ENCODE results near the gene DDX19B.
A peak's percentile ranks its signal among the peaks of the same experiment; 100 is the strongest.
"Not testable (repeated sequence)": the region's sequence is repeated elsewhere in the genome, so short reads cannot be mapped to it uniquely, and the experiment has no call there.

The DDX19B gene

DNA sequence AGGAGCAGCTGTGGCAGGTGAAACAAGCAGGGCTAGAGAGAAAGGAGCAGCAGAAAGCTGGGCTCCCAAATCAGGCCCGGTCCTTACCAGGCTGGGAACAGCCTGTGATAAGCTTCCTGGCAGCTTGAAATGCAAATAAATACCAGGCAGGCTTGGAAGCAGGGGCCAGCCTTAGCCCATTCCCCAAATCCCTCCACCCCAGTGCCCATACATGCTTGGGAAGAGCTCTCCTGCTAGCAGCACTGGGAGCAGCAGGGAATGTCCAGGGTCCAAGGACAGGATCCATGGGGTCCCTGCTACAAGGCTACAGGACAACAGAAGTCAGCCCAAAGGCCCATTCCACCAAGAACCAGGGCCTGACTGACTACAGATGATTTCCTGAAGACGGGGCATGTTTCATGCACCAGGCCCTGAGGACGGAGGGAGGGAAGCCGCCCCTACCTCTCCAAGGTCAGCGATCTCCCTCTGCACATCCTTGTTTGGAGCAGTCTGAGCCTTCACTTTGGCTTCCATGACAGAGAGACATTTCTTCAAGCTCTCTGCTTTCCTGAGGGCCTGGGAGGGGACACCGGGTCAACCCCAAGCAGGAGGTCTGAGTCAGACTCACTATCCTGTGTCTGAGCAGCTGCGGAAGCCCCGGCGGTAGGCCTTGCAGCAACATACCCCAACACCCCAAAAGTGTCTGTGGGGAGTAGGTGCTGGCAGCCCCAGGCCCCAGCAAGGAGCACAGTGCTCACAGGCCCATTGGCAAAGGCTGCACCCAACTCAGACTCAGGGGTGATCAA is 44.6 kb upstream of the DDX19B start:
- DNase-seq (ENCODE audit: low read depth) = no peak
- no peak for TF ChIP-seq CTCF (conservative IDR thresholded peaks at IDR 0.05; ENCODE audit: low read length)
- no peak overlapping the region for H3K4me3 ChIP-seq (ENCODE audit: low read length)

DNA sequence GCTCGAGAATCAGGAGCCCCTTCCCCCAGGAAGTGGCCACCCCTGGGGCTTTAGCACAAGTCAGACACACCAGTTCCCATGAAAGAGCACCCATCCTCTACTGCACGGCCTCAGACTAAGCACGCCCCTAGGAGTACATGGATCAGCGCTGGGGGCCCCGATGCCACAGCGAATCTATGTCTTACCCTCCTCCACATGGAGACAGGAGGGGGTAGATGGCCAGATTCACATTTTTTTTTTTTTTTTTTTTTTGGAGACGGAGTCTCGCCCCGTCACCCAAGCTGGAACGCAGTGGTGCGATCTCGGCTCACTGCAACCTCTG is 44.1 kb upstream of the DDX19B start:
- no peak for DNase-seq (ENCODE audit: low read depth)
- TF ChIP-seq CTCF (conservative IDR thresholded peaks at IDR 0.05; ENCODE audit: low read length) = no peak
- H3K4me3 ChIP-seq (ENCODE audit: low read length) = no peak overlapping the region

DNA sequence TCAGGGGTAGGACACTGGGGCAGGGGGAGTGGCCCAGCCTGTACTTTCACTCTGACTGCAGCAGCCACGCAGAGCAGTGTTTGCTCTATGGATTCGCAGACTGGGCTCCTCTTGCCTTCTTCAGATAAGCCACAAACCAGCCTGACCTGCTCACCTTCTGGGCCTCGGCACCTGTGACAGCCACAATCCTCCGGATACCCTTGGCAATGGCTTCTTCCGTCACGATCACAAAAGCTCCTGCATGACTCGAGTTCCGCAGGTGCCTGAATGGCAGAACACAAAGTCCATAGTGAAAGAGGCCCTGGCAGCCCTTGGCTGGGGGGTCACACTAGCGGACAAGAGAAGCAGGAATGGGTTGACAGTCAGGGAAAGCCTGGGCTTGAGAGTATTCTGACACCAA is 43.4 kb upstream of the DDX19B start:
- no peak for DNase-seq (ENCODE audit: low read depth)
- no peak overlapping the region for H3K4me3 ChIP-seq (ENCODE audit: low read length)
- TF ChIP-seq CTCF (conservative IDR thresholded peaks at IDR 0.05; ENCODE audit: low read length) = no peak

DNA sequence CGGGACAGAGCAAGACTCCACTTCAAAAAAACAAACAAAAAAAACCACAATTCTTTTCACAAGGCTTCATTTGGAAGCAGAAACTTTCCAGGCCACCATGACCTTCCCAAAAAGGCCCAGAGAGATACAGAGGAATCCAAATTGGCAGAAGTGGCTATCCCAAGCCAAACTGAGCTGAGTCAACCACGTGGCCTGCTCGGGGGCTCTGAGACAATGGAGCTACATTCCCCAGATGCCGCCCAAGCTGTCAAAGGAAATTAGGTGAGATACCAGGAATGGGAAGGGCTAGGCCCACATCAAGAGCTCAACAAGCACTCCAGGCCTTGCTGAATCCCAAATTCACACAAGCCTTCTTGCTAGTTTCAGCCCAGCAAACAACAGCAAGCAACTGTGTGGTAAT is 41.6 kb upstream of the DDX19B start:
- TF ChIP-seq CTCF (conservative IDR thresholded peaks at IDR 0.05; ENCODE audit: low read length) = no peak
- H3K4me3 ChIP-seq (ENCODE audit: low read length) = no peak overlapping the region
- peak; percentile 33 for DNase-seq (ENCODE audit: low read depth)

GRCh38 chr16:70258065-70258464 is 40.9 kb upstream of the DDX19B start:
- no peak for TF ChIP-seq CTCF (conservative IDR thresholded peaks at IDR 0.05; ENCODE audit: low read length)
- no peak for DNase-seq (ENCODE audit: low read depth)
- H3K4me3 ChIP-seq (ENCODE audit: low read length) = no peak overlapping the region

DNA sequence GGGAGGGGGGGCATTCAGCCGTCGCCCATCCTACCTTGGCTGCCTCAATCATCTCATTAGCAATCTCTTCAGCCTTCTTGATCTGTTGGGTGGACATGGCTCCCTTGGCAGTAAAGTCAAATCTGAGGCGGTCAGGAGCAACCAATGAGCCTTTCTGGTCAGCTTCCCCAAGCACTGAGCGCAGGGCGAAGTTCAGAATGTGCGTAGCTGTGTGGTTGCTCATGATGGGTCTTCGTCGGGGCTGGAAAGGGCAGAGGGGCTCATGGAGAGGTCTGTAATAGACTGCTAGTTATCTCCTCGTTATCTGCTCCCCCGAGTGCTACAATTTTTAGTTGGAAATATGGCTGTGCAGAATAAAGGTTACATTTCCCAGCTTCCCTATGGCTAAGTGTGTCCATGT is 40.0 kb upstream of the DDX19B start:
- no peak for DNase-seq (ENCODE audit: low read depth)
- H3K4me3 ChIP-seq (ENCODE audit: low read length) = no peak overlapping the region
- no peak for TF ChIP-seq CTCF (conservative IDR thresholded peaks at IDR 0.05; ENCODE audit: low read length)

DNA sequence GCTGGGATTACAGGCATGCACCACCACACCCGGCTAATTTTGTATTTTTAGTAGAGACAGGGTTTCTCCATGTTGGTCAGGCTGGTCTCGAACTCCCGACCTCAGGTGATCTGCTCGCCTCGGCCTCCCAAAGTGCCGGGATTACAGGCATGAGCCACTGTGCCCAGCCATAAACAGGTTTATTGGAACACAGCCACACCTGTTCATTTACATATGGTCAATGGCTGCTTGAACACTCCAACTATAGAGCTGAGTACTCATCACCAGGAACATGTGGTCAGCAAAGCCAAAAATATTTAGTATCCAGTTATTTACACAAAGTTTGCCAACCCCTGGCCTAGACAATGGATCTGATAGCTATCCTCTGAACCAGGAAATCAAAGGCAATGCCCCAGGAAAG is 39.1 kb upstream of the DDX19B start:
- not testable (repeated sequence) for H3K4me3 ChIP-seq (ENCODE audit: low read length); DNase-seq (ENCODE audit: low read depth)

DNA sequence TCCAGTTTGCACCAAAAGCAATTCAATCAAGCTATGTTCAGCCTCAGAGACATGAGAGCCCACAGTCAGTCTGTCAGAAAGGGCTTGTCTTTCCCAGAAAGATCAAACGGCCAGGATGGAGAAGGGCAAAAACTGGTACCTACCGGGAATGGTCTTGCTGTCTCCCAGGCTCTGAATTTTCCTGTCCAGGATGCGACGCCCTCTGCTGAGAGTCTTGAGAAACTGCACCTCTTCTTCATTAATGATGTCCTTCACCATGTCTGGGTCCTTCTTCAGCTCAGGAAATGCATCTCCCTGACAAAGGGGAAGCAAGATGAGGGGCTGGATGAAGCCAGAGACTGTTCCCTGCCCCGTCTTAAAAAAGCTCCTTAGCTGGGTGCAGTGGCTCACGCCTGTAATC is 31.5 kb upstream of the DDX19B start:
- peak; percentile 43 for DNase-seq (ENCODE audit: low read depth)
- TF ChIP-seq CTCF (conservative IDR thresholded peaks at IDR 0.05; ENCODE audit: low read length) = peak; percentile 64

GRCh38 chr16:70267922-70268321 is 31.1 kb upstream of the DDX19B start:
- H3K4me3 ChIP-seq (ENCODE audit: low read length); DNase-seq (ENCODE audit: low read depth): not testable (repeated sequence)

More for the DNA sequence above, 31.5 kb upstream of the DDX19B start:
- H3K4me3 ChIP-seq (ENCODE audit: low read length) = no peak overlapping the region
